GM19455 (cell line): ENCODE measurements around the gene OR8A1.

Experiments used
- ATAC-seq: cut with Tn5 transposase; IDR thresholded peaks from one replicate; pipeline ENCODE4 v1.9.1; 2021; ENCODE audit not compliant: unreplicated experiment

The OR8A1 gene

DNA sequence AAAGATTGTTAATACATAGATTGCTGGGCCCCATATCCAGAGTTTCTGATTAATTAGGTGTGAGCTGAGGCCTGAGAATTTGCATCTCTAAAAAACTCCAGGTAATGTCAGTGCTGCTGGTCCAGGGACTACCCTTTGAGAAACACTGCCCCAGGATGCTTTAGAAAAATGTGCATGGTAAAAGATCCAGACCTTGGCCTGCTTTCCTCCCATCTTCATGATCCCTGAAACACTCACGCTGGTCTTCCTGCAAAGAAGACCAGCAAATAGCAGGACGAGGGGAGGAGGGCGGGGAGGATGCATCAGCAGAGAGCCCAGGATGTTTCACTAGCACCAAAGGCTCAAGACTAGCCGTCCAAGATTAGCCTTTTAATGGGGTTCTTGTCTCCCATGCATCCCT, at the start of gene OR8A1:
Gene OR8A1, plus strand, starts transcription at position 301 of the 400 bp plus-strand sequence. CDS start 123 bp downstream, outside the sequence.
- ATAC-seq = no peak

DNA sequence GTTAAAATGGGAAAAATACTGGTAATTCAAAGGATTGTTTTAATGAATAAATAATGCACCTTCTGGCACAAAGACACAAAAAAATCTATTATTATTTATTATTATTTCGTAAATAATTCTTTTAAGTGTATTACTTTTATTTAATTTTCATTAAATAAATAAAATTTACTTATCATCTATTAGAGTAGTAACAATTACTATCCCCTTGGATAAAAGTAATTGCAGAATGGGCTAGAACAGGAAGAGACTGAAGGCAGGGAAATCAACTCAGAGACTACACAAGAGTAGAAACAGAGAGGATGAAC, 49.3 kb upstream of the OR8A1 start:
- ATAC-seq = no peak

DNA sequence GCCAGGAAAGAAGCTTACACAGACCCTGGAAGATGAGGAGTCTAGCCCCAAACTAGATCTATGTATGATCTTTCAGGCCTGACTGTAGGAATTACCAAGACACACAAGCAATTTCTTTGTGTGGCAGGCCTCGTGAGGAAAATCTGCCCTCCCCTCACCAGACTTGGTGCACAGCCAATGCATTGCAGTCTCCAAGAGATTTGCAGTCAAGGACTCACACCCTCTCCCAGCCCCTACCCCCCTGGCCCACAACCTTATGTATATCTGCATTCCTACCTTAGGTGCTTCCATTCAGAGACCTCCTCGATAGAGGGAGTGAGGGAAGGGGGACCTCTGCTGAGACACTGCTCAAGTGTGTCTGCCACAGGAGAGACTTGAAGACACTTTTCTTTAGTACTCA, 36.2 kb upstream of the OR8A1 start:
- ATAC-seq = no peak

DNA sequence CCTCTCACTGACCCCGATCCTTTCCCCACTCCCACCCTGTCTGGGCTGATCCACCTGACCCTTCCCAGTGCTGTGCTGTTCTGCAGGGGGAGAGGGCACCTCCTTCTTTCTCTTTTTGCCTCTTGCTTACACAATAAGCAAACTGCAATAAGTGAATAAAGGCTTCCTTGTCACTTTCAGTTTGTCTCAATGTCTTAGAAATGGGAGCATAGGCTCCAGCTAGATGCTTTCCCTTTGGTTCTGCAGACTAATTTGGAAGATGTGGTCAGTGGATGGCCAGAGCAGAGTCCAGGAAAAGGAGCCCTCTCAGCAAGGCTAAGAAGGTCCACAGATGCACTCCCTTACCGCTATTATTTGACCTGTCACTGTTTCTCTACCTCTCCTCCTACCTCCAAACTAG, 35.7 kb upstream of the OR8A1 start:
- no peak for ATAC-seq

DNA sequence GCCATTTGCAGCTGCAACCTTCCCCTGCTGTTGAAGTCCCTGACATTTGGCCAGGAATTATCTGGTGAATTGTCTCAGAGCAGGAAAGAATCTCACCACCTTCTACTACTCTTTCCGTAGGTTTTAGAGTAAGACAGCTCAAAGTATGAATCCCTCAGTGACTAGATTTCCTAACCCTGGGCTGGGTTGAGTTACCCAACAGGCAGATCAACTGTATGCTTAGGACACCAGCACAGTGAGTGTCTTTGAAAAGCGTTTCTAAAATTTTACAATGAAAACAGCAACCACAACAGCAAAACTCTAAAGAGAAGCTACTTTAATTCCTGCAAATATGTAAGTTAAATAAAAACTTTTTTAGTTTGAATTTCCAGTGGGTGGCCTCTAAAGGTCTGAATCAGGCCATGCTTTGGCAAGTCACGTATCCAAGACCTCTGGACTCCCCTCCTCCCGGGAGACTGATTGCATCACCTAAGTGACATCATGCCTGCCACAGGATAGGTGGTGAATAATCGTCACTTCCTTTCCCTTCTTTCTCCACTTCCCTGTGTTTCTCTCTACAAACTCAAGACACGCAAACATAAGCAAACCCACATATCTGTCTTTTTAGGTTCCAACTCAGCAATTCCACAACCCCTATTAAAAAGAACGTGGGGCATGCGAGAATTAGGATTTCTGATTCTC, 34.1 kb upstream of the OR8A1 start:
- no peak for ATAC-seq

DNA sequence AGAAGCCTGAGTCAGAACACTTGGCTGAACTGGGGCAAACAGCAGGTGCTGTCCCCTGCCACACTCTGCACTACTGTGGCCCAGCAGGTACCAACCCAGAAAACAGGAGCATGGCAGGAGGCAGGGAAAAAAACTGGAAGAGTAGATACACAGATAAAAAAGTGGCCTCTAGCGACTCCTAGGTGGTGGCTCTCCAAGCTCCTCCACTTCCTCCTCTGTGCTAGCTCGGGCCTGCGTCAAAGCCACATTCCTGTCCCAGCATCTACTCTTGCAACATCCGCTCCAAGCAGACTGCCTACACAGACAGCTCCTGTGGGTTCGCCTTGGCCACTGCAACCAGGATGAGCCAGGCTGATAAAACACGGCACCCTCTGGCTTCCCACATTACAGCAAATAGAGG, 33.3 kb upstream of the OR8A1 start:
- no peak for ATAC-seq

DNA sequence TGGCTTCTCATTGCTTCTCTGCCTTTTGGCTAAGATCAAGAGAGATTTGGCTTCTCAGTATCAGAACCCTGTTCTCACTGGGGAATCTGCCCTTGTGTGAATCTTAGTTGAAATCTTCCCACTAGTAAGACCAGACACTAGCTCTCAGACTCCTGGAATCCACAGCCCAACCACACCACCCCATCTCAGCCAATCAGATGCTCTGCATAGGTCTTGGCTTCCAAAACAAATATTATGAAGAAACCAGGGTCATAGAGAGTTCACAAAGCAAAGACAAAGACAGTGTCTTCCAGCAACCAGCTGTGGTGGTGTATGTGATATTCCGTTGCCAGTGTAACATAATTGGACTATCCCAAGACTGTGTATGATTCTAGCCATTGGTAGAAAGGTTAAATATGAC, 31.8 kb upstream of the OR8A1 start:
- ATAC-seq = no peak

DNA sequence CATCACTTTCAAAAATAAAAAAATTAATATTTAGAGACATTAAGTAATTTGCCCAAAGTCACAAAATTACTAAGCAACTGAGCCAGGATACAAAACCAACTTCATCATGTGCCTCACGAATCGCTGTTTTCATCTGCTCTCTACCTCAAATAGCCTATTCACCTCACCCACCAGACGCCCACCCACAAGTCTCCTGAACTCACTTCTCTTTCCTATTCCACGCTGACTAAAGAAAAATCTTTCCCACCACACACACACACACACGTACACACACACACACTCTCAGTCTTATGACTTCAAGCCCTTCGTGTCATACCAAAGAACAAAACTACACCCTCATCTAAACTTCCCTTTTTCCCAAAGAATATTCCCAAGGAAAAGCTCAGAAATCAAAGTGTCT, 28.6 kb upstream of the OR8A1 start:
- no peak for ATAC-seq

DNA sequence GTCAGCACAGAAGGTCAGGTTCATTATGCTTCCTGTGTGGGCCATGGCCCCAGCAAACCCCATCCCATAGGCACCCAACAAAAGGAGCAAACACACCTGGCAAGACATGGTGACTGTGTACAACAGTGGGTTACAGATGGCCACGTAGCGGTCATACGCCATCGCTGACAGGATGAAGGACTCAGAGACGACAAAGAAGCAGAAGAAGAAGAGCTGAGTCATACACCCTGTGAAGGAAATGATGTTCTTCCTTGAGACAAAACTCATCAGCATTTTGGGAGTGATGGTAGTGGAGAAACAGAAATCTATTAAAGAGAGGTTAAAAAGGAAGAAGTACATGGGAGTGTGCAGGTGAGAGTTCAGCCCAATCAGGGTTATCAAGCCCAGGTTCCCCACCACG, 26.7 kb upstream of the OR8A1 start:
- ATAC-seq = no peak

DNA sequence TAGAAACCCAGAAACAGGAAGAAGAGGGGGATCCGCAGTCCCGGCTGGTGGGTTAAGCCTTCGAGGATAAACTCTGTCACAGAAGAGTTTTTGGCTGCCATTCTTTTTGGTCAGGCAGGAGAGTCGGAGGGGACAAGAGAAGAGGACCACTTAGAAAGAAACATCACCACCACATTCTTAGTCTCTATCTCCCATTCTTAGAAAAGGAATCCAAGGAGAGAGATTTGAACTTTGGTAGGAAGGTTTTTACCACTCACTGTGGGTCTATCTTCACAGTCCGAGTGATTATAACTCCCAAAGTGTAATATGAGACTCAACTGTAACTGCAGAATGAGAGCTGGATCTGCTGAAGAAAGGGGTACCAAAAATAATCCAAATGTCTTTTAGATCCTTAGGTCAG, 26.2 kb upstream of the OR8A1 start, which contains the start of gene OR8B12:
Gene OR8B12, minus strand, starts transcription at position 101 of the 400 bp plus-strand sequence. Its CDS starts 0 bp downstream, at position 101.
- ATAC-seq = no peak

DNA sequence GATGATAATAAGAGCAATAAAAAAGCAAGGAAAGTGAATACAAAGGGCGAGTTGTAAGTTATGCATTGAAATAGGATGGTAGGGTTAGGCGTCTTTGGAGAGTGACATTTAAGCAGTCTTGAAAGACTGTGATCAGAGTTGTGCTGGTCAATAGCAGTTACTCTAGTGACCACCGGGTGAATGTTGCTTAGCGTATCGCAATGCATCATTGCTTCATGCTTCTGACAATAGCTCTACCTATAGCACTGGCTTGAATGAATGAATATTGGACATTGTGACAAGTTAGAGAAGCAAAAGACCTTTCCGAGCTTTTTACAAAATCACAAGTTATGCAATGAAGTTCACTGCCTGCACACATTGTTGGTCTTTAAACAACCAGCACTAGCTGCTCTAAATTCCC, 18.6 kb upstream of the OR8A1 start:
- no peak for ATAC-seq

DNA sequence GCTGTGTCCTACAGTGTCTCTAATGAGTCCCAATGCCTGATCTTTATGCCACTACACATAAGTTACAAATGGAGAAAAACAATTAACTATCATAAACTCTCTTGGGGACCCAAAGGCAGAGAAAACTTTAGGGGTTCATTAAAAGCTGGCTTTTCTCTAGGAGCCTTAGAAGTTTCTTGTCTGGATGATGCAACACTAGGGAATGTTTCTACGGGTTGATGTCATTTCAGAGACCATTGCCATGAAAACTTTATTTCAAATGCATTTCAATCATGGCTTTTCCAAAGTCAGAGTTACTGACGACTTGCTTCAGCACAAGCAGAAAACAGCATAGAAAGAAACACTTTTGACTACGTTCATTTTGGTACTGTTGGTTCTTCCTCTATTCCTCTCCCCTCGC, 17.8 kb upstream of the OR8A1 start:
- no peak for ATAC-seq

DNA sequence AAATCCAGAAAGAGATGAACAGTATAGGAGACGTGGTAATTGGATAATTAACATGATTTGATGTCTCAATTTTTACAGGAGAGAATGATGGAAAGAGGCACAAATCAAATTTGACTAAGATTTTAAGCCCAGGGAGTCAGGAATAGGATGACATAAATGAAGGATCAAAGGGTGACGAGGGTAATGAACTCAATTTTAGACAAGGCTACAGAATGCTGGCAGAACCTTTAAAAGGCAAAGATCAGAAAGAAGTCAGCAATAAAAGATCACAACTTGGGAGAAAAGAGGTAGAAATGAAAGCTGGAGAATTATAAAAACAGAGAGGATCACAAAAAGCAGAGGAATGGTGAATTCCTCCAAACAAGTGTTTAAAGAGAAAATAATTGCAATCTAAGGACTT, 13.0 kb upstream of the OR8A1 start:
- ATAC-seq = no peak

DNA sequence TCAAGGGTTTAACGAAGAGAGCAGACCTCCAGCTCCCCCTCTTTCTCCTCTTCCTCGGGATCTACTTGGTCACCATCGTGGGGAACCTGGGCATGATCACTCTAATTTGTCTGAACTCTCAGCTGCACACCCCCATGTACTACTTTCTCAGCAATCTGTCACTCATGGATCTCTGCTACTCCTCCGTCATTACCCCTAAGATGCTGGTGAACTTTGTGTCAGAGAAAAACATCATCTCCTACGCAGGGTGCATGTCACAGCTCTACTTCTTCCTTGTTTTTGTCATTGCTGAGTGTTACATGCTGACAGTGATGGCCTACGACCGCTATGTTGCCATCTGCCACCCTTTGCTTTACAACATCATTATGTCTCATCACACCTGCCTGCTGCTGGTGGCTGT, 363 bp downstream of the OR8A1 start:
- no peak for ATAC-seq

DNA sequence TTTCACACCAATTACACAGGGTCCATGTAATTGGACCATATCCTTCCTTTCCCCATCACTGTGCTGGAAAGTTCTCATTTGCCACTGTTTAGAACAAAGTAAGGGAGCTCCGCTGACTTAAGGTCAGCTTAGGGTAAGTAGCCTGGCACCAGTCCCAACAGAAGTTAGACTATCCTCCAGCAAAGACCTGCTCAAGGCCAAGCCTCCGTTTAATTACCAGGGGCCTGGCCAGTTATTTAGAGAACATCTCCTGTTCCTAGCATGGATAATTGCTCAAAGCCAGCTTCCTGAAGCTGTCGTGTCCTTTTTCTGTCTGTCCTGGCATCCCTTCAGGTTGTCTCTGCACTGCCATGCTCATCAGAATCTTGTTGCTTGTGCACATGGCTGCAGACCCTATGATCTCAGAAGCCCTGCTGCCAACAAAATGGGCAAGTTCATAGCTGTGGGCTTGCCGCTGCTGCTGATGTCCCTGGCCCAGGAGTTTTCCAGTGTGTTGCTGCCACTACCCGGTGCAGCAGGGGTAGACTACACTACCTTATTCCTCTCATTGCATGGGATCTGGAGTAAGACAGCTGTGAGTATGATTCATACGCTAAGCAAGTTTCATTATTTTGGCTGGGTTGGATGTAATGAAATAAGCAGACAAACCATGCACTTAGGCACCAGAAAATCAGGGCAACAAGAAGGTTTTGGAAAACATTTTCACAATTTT, 8.1 kb downstream of the OR8A1 start:
- ATAC-seq = no peak

DNA sequence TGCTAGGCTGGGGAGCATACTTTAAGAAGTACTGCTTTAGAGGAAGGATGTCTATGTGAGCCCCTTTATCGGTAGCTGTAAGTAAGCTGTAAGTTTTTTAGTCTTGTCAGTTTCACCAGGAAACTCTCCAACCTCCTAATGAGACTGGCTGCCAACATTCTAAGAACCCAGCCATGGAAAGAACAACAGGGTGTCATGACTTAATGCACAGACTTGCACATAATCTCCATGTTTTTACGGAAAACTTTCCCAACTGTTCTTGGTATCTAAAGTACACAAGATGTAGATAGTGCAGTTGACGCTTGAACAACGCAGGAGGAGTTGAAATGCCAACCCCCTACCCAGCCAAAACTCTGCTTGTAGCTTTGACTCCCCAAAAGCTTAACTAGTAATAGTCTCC, 9.0 kb downstream of the OR8A1 start:
- no peak for ATAC-seq

DNA sequence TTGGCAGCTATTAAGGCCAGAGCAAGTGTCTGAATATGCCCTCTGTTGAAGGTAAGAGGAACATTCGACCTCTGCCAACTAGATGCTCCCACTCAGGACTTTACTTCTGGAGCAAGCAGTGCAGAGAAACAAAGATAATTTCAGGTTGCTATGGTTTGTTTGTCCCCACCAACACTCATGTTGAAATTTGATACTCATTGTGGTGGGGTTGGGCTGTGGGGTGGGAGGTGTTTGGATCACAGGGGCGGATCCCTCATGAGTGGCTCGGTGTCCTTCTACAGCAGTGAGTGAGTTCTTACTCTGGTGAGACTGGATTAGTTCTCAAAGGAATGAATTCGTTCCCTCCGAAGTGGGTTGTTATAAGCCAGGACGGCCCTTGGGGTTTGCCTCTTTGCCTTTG, 12.0 kb downstream of the OR8A1 start:
- ATAC-seq = no peak

DNA sequence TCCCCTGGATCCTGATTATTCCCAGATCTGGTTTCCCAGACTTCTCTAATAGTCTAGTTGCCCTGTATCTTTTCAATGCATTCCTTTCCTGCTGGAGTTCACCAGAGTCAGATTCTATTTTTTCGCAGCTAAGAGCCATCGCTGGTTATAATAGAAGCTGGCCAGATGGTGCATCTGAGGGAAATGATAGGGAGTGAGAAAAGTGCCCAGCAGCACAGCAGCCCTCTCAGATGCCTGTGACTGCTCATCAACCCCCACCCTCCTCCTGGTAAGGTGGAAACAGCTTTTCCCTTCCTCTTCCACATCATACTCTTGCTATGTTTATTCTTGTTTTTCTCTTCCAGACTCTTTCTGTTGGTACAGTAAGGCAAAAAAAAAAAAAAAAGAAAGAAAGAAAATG, 12.8 kb downstream of the OR8A1 start:
- ATAC-seq = no peak

DNA sequence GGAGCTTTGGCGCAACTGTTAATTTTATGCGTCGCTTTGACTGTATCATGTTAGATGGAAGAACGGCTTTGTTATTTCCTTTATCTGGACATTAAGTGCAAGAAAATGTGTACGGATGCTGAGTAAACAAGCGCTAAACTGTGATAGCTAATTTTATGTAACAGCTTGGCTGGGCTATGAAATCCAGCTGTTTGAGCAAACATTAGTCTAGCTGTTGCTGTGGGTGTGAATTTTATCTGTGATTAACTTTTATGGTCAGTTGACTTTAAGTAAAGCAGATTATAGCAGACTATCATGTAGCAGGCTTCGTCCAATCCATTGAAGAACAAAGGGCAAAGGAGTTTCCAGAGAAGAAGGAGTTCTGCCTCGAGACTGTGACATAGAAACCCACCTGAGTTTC, 14.0 kb downstream of the OR8A1 start:
- ATAC-seq = no peak

DNA sequence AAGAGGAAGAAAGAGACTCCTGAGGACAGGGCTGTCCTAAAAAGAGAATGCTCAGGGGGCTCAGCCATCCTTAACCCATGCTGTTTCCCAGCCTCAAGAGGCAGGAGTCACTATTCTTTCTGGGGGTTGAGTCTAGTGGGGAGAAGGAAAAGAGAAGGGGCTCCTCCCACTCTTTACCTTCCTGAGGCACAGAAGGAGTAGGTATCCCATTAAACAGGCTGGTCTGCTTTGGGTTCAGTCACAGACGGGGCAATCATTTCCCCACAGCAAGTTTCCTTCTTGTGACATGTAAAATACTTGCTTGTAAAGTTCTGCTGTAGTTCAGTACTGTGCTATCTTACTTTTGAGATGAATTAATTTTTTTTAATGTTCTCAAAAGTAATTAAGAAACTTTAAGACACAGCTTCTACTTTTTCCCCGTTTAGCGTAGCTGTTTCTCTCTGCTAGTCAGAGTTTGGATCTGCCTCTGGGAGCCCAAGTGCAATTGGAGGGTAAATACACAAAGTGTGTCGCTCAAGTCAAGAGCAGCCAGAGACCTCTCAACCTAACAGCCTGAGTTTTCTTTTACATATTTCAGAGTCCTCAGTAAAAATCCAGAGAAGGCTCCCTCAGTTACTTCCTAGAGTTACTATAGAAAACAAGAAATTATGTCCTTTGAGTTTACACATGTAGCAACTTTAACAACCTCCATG, 15.0 kb downstream of the OR8A1 start:
- ATAC-seq = no peak

DNA sequence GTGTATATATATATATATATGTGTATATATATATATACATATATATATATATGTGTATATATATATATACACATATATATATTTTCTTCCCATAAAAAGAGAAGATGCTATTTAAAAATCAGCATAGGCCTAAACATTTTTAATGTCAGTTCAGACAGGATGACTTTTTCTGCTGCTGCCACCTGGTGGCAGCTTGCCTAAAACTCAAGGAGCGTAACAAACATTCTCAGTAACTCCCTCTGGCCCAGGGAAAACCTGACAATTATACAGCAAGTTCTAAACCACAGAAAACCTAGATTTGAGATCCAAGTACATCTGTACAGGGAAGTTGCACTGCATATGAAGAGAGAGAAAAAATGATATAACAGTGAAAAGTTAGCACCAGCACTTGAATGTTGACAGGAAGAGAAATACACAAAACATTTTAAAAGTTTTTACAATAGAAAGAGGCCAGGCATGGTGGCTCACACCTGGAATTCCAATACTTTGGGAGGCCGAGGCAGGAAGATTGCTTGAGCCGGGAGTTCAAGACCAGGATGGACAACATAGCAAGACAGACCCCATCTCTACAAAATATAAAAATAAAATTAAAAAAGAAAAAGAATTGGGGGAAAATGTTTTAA, 16.6 kb downstream of the OR8A1 start:
- peak; percentile 65 for ATAC-seq

DNA sequence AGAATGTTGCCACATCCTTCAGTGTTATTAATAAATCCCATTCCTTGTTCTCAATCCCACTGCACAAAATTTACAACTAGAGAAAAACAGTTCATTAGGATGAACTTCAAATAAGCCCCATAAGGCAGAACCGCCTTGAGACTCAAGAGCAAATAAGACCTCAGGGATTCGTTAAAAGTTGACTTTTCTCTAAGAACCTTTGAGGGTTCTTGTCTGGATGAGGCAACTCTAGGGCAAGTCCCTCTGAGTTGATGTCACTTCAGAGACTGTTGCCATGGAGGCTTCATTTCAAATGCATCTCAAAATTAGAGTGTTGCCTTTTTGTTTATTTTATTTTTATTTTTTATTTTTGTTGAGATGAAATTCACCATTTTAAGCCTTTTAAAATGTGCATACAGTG, 21.6 kb downstream of the OR8A1 start:
- ATAC-seq = no peak
